GM12878 (cell line): ENCODE measurements around the gene BRINP2. TPM values are rescaled to one million over a fixed set of nuclear protein-coding genes. Genes with fewer than 3 reads are reported as not detected.

Source experiments
- ATAC-seq: fragments of 200-7000 bp; cut with Tn5 transposase; 3 replicates; pipeline ENCODE4 v1.9.1; 2020; ENCODE audit warnings: mild to moderate bottlenecking, moderate library complexity
- BruUV-seq: library from RNA; stranded (reverse); fragments of 400-500 nt; replicated peaks from 2 replicates; lab custom pipeline; 2021; lab: Mats Ljungman, UMichigan
- CTCF ChIA-PET: fragments of 300-600 bp; sonication (Branson Sonifier 250); formaldehyde crosslinking; extraction: SDS; loops from one replicate; lab custom pipeline; 2021; ENCODE audit warnings: inconsistent platforms; lab: Yijun Ruan, JAX
- POLR2A ChIA-PET: fragments of 350-600 bp; formaldehyde crosslinking; extraction: SDS; loops from one replicate; lab custom pipeline; 2021; ENCODE audit warnings: inconsistent platforms; lab: Charles Lee
- RAD21 ChIA-PET: fragments of 300-600 bp; sonication (Branson Sonifier 250); formaldehyde crosslinking; loops from one replicate; lab custom pipeline; 2023; ENCODE audit warnings: antibody characterized with exemption; ENCODE audit not compliant: unreplicated experiment; lab: Charles Lee
- SMC1A ChIA-PET: fragments of 300-600 bp; sonication (Branson Sonifier 250); formaldehyde crosslinking; loops from one replicate; lab custom pipeline; 2023; ENCODE audit not compliant: unreplicated experiment, uncharacterized antibody; lab: Charles Lee
- DNase-seq: peaks from one replicate; pipeline ENCODE4 v3.0.0-alpha.2; 2011; ENCODE audit warnings: low read depth, low spot score
- FAIRE-seq: peaks from 3 replicates; lab custom pipeline; 2011; peaks lifted over from hg19 to GRCh38; lab: Jason Lieb, UNC
- H2AFZ ChIP-seq: 2 replicates; pipeline ENCODE4 v1.6.0; 2011; ENCODE audit warnings: low read depth, low read length, control low read depth; ENCODE audit not compliant: control insufficient read depth
- H3K27ac ChIP-seq: 2 replicates; pipeline ENCODE4 v1.5.1; 2011; ENCODE audit warnings: control low read depth; ENCODE audit not compliant: control insufficient read depth, insufficient read depth
- H3K27me3 ChIP-seq, 2 experiments: replicated peaks in 1 of 2; 2 replicates each; pipeline versions ENCODE4 v1.6.0 to v1.6.1; 2011; ENCODE audit warnings: low read length in 1 of 2; ENCODE audit not compliant: control insufficient read depth in 2 of 2, insufficient read depth in 2 of 2
- H3K36me3 ChIP-seq, 2 experiments: 2 replicates each; pipeline ENCODE4 v1.5.1; 2011; ENCODE audit warnings: low read length in 1 of 2; ENCODE audit not compliant: control insufficient read depth in 2 of 2, insufficient read depth in 2 of 2
- H3K4me1 ChIP-seq: 2 replicates; pipeline ENCODE4 v1.6.1; 2011; ENCODE audit warnings: mild to moderate bottlenecking, low read length, moderate library complexity, mixed read lengths; ENCODE audit not compliant: control insufficient read depth, insufficient read depth
- H3K4me2 ChIP-seq: 2 replicates; pipeline ENCODE4 v1.6.0; 2011; ENCODE audit warnings: control low read depth; ENCODE audit not compliant: control insufficient read depth, insufficient read depth
- H3K4me3 ChIP-seq: fragments of 200-600 bp; sonication (generic); 2 replicates; pipeline ENCODE4 v1.5.1; 2016
- H3K79me2 ChIP-seq: 2 replicates; pipeline ENCODE4 v1.6.0; 2011; ENCODE audit warnings: low read length; ENCODE audit not compliant: control insufficient read depth, insufficient read depth
- H3K9ac ChIP-seq: 2 replicates; pipeline ENCODE4 v1.8.0; 2011; ENCODE audit warnings: low read length, control low read depth, mixed read lengths; ENCODE audit not compliant: control insufficient read depth, insufficient read depth
- H3K9me3 ChIP-seq: replicated peaks from 3 replicates; pipeline ENCODE4 v1.5.1; 2011; ENCODE audit warnings: mild to moderate bottlenecking, low read length; ENCODE audit not compliant: control insufficient read depth, insufficient read depth
- H4K20me1 ChIP-seq: 2 replicates; pipeline ENCODE4 v1.6.0; 2011; ENCODE audit not compliant: control insufficient read depth, insufficient read depth
- ATF2 ChIP-seq: IDR thresholded peaks from 2 replicates; pipeline ENCODE4 v1.6.1; 2012; ENCODE audit warnings: low read length, inconsistent platforms
- ATF7 ChIP-seq: fragments of 450-650 bp; IDR thresholded peaks from 2 replicates; pipeline ENCODE4 v1.6.1; 2016; ENCODE audit warnings: low read depth, mild to moderate bottlenecking
- ELK1 ChIP-seq: IDR thresholded peaks from 2 replicates; pipeline ENCODE4 v1.6.1; 2012; ENCODE audit warnings: low read depth, low read length, improper control_type of control experiment
- MYC ChIP-seq: IDR thresholded peaks from 2 replicates; pipeline ENCODE4 v1.6.1; 2011; ENCODE audit warnings: mild to moderate bottlenecking, low read length, moderate library complexity, inconsistent platforms; ENCODE audit not compliant: insufficient read depth, insufficient replicate concordance, insufficient read length, severe bottlenecking
- SMC3 ChIP-seq: IDR thresholded peaks from 2 replicates; pipeline ENCODE4 v1.6.1; 2011; ENCODE audit warnings: low read length, improper control_type of control experiment, borderline replicate concordance
- STAT1 ChIP-seq: fragments of 450-650 bp; conservative IDR thresholded peaks from 2 replicates; pipeline ENCODE4 v1.6.1; 2014; ENCODE audit warnings: antibody characterized with exemption, mild to moderate bottlenecking
- ZNF687 ChIP-seq: fragments of 450-650 bp; IDR thresholded peaks from 2 replicates; pipeline ENCODE4 v1.6.1; 2017; ENCODE audit warnings: mild to moderate bottlenecking, moderate library complexity
- WGBS: methylation state at CpG from one replicate; pipeline ENCODE4 v1.1.6; 2016; ENCODE audit warnings: low lambda C conversion rate; ENCODE audit not compliant: insufficient replicate concordance, insufficient coverage; ENCODE audit errors: missing lambda C conversion rate; 5-methylcytosine and 5-hydroxymethylcytosine counted together
- in situ Hi-C: fragments of 300-500 bp; cut with MboI; formaldehyde crosslinking; loops from 9 replicates; pipeline ENCODE4 v1.14.3; 2018; ENCODE audit warnings: mixed read lengths
- intact Hi-C: fragments of 100-400 bp; cut with micrococcal nuclease; formaldehyde crosslinking; loops from one replicate; pipeline ENCODE4 v1.14.2; 2022; ENCODE audit not compliant: unreplicated experiment
- polyA plus RNA-seq, 11 experiments: library from polyadenylated mRNA; depleted of rRNA in 4 of 11; unstranded in 6 of 11; stranded (reverse) in 5 of 11; fragments of >200 nt; fragmentation: Nextera tagmentation in 4 of 11; fragmentation: Illumina TruSeq in 1 of 11; extraction: Ambion mirVana in 4 of 11; extraction: Trizol in 1 of 11; gene quantifications; 1 replicate in 1 of 11; 2 replicates in 10 of 11; pipeline versions ENCODE4 v1.2.1 to v1.2.3, GENCODE V29; 2011 to 2016; ENCODE audit warnings: inconsistent platforms in 2 of 11, missing spikeins in 2 of 11, low read depth in 1 of 11
- total RNA-seq, 4 experiments: library from RNA; depleted of rRNA in 3 of 4; stranded (reverse); fragments of >200 nt in 3 of 4; fragmentation: Illumina TruSeq in 1 of 4; extraction: Trizol in 1 of 4; gene quantifications; 2 replicates each; pipeline versions ENCODE4 v1.2.1 to v1.2.3, GENCODE V29; 2013 to 2021

BRINP2 gene
- total and polyA plus RNA-seq, 10 of the 15 experiments (the other 5 are each of a cell fraction or from before 2014, with no cell fraction given): 0.03 TPM; not detected in 9

- H3K4me2 ChIP-seq: no peak overlapping the region
- RAD21 ChIA-PET: no interaction called here
- H3K36me3 ChIP-seq: no peaks in the 10 kb centered on the region
- ATAC-seq: no peak
- no peak for TF ChIP-seq STAT1
- TF ChIP-seq, all 136 proteins: peak for 0
- in situ Hi-C loops (no loop called here), intact Hi-C loops (no loop called here)
- no peak overlapping the region for H2AFZ ChIP-seq
- WGBS: 0% methylated on average over 1 of the region's 1 CpG
- no peak for DNase-seq
- H4K20me1 ChIP-seq: no peaks in the 10 kb centered on the region
- H3K79me2 ChIP-seq: no peaks in the 10 kb centered on the region
- no peaks in the 10 kb centered on the region for H3K27me3 ChIP-seq
- H3K9ac ChIP-seq: no peak overlapping the region
- FAIRE-seq: no peak
- no peaks in the 10 kb centered on the region for H3K9me3 ChIP-seq
- ChIA-PET CTCF (interaction anchor here (0.6 kb wide), 1 partner anchor 82 kb away, joined by 3 read pairs; no protein-coding TSS in a partner anchor), SMC1A (no interaction called here), POLR2A (interaction anchor here (0.6 kb wide), 1 partner anchor 286 kb away, joined by 6 read pairs; no protein-coding TSS in a partner anchor)
- no peak overlapping the region for H3K4me3 ChIP-seq
- no peak overlapping the region for H3K27ac ChIP-seq
- BruUV-seq: no TSS peak
- no peaks in the 10 kb centered on the region for H3K4me1 ChIP-seq
Measured at GRCh38 chr1:177301425-177302124, 130.8 kb downstream of the BRINP2 start.

GRCh38 chr1:177302357-177303044 is 131.7 kb downstream of the BRINP2 start:
- CTCF ChIA-PET: no interaction called here
- Histone ChIP-seq H3K27me3 (no peaks in the 10 kb centered on the region), H3K9ac (no peak overlapping the region), H3K36me3 (no peaks in the 10 kb centered on the region), H4K20me1 (no peaks in the 10 kb centered on the region), H3K4me2 (no peak overlapping the region), H3K9me3 (no peaks in the 10 kb centered on the region), H2AFZ (no peak overlapping the region), H3K79me2 (no peaks in the 10 kb centered on the region), H3K4me3 (no peak overlapping the region), H3K27ac (no peak overlapping the region), H3K4me1 (no peaks in the 10 kb centered on the region)
- POLR2A ChIA-PET: interaction anchor here (0.6 kb wide), 1 partner anchor 287 kb away, joined by 6 read pairs; no protein-coding TSS in a partner anchor
- WGBS: 7% methylated on average over 7 of the region's 7 CpGs
- RAD21 ChIA-PET: no interaction called here
- intact Hi-C loops: no loop called here
- BruUV-seq: no TSS peak
- FAIRE-seq: no peak
- no peak for ATAC-seq
- no peak for DNase-seq
- SMC1A ChIA-PET: no interaction called here
- in situ Hi-C loops: no loop called here
- no peak for TF ChIP-seq SMC3
- no peak for TF ChIP-seq ATF2
- TF ChIP-seq ZNF687: no peak
- no peak for TF ChIP-seq ATF7
- no peak for TF ChIP-seq ELK1
- no peak for TF ChIP-seq MYC
